ENCODE results near the gene NCOA1.

DNA sequence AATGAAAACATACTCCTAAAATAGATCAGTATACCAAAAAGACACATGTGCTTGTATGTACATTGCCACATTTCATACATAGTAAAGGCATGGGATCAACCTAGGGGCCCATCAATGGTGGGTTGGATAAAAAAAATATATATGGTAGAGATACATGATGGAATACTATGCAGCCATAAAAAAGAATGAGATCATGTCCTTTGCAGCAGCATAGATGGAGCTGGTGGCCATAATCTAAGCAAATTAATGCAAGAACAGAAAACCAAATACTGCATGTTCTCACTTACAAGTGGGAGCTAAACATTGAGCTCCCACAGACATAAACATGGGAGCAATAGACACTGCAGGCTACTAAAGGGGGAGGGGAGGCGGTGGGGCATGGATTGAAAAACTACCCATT is 18.6 kb upstream of the NCOA1 start:
- TF ChIP-seq, protein P1, sequence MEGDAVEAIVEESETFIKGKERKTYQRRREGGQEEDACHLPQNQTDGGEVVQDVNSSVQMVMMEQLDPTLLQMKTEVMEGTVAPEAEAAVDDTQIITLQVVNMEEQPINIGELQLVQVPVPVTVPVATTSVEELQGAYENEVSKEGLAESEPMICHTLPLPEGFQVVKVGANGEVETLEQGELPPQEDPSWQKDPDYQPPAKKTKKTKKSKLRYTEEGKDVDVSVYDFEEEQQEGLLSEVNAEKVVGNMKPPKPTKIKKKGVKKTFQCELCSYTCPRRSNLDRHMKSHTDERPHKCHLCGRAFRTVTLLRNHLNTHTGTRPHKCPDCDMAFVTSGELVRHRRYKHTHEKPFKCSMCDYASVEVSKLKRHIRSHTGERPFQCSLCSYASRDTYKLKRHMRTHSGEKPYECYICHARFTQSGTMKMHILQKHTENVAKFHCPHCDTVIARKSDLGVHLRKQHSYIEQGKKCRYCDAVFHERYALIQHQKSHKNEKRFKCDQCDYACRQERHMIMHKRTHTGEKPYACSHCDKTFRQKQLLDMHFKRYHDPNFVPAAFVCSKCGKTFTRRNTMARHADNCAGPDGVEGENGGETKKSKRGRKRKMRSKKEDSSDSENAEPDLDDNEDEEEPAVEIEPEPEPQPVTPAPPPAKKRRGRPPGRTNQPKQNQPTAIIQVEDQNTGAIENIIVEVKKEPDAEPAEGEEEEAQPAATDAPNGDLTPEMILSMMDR (IDR thresholded peaks at IDR 0.05; ENCODE audit: low read length) = no peak
- no peak for TF ChIP-seq EZH2 (IDR thresholded peaks at IDR 0.05; ENCODE audit: borderline replicate concordance, low read length)
